ENCODE results near the gene RAB11FIP3. TPM values are rescaled to one million over a fixed set of nuclear protein-coding genes. Genes with fewer than 3 reads are reported as not detected.

Gene RAB11FIP3
- total and polyA plus RNA-seq, 9 of the 15 experiments (the other 6 are each of a cell fraction or from before 2014, with no cell fraction given) = 0.46 to 13.1 (median 4.3) TPM

- TF ChIP-seq, protein P1, sequence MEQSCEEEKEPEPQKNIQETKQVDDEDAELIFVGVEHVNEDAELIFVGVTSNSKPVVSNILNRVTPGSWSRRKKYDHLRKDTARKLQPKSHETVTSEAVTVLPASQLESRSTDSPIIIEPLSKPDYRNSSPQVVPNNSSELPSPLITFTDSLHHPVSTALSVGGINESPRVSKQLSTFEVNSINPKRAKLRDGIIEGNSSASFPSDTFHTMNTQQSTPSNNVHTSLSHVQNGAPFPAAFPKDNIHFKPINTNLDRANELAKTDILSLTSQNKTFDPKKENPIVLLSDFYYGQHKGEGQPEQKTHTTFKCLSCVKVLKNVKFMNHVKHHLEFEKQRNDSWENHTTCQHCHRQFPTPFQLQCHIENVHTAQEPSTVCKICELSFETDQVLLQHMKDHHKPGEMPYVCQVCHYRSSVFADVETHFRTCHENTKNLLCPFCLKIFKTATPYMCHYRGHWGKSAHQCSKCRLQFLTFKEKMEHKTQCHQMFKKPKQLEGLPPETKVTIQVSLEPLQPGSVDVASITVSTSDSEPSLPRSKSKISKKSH (CRISPR knock-in tag; IDR thresholded peaks at IDR 0.05) = no peak
- TF ChIP-seq SAP30 (IDR thresholded peaks at IDR 0.05; ENCODE audit: borderline replicate concordance, insufficient read depth, low read depth, low read length, poor library complexity, severe bottlenecking) (peak; percentile 39), SMARCA4 (IDR thresholded peaks at IDR 0.05) (peak; percentile 65; the same call in 1 of the 2 replicates), MYC (IDR thresholded peaks at IDR 0.05; ENCODE audit: low read depth, low read length) (peak; percentile 96), MYC (CRISPR knock-in tag; IDR thresholded peaks at IDR 0.05; ENCODE audit: borderline replicate concordance, low read depth) (peak; percentile 66; the same call in 1 of the 2 replicates), MECOM (CRISPR knock-in tag; IDR thresholded peaks at IDR 0.05) (0 out of 2 replicates have a peak, but pooled peaks have one; percentile 50), VEZF1 (CRISPR knock-in tag; IDR thresholded peaks at IDR 0.05) (0 out of 2 replicates have a peak, but pooled peaks have one; percentile 25), RB1 (IDR thresholded peaks at IDR 0.05; ENCODE audit: low read depth) (0 out of 2 replicates have a peak, but pooled peaks have one; percentile 18), TBL1XR1 (IDR thresholded peaks at IDR 0.05; ENCODE audit: low read length in 2 of 2) (peak in 1 of 2 experiments; percentile 31; a peak in 1 of 4 replicates), ZNF583 (CRISPR knock-in tag; IDR thresholded peaks at IDR 0.05) (no peak), STAG1 (CRISPR knock-in tag; IDR thresholded peaks at IDR 0.05; ENCODE audit: borderline replicate concordance) (0 out of 2 replicates have a peak, but pooled peaks have one; percentile 17), RCOR1 (IDR thresholded peaks at IDR 0.05; ENCODE audit: borderline replicate concordance in 1 of 2, low read depth in 2 of 2, low read length in 2 of 2) (peak in 1 of 2 experiments; percentile 84; a peak in 2 of 4 replicates), L3MBTL2 (IDR thresholded peaks at IDR 0.05) (peak; percentile 58), MAFK (IDR thresholded peaks at IDR 0.05; ENCODE audit: low read length) (no peak), ARID1B (IDR thresholded peaks at IDR 0.05) (peak; percentile 73), NFIX (CRISPR knock-in tag; IDR thresholded peaks at IDR 0.05; ENCODE audit: low read depth) (no peak), ZEB2 (IDR thresholded peaks at IDR 0.05) (0 out of 2 replicates have a peak, but pooled peaks have one; percentile 20), TAF7 (tag; IDR thresholded peaks at IDR 0.05) (no peak), POLR2G (IDR thresholded peaks at IDR 0.05; ENCODE audit: low read depth, low read length) (peak; percentile 38; the same call in 1 of the 2 replicates), STAT5A (IDR thresholded peaks at IDR 0.05; ENCODE audit: borderline replicate concordance, low read length) (peak; percentile 66; the same call in 1 of the 2 replicates), NR2C1 (IDR thresholded peaks at IDR 0.05) (no peak), NR2C1 (tag; IDR thresholded peaks at IDR 0.05) (peak; percentile 60; the same call in 1 of the 2 replicates)
- TF ChIP-seq, protein P2, sequence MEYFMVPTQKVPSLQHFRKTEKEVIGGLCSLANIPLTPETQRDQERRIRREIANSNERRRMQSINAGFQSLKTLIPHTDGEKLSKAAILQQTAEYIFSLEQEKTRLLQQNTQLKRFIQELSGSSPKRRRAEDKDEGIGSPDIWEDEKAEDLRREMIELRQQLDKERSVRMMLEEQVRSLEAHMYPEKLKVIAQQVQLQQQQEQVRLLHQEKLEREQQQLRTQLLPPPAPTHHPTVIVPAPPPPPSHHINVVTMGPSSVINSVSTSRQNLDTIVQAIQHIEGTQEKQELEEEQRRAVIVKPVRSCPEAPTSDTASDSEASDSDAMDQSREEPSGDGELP (CRISPR knock-in tag; IDR thresholded peaks at IDR 0.05; ENCODE audit: borderline replicate concordance) = peak; percentile 80
Observed at GRCh38 chr16:405548-406506, 19.6 kb upstream of the RAB11FIP3 start (continued).

Measured in K562 (cell line).